GM21390 (cell line): ENCODE measurements around the gene PRKAR1B.
"Not testable (repeated sequence)": the region's sequence is repeated elsewhere in the genome, so short reads cannot be mapped to it uniquely, and the experiment has no call there.

Source experiments
- ATAC-seq: cut with Tn5 transposase; IDR thresholded peaks from one replicate; pipeline ENCODE4 v1.9.1; 2021; ENCODE audit not compliant: unreplicated experiment

Gene PRKAR1B

DNA sequence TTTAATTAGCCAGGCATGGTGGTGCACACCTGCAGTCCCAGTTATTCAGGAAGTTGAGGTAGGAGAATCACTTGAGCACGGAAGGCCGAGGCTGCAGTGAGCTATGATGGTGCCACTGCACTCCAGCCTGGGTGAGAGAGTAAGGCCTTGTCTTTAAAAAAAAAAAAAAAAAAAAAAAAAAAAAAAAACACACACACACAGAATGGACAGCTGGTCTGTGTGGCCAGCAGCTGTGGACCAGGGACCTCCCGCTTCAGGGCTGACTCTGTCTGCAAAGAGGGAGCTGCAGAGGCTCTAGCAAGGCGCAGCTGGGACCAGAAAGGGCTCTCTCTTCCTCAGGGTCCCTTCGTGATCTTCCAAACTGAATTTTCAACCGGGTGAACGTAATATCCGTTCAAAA, 54.2 kb downstream of the PRKAR1B start:
- no peak for ATAC-seq

DNA sequence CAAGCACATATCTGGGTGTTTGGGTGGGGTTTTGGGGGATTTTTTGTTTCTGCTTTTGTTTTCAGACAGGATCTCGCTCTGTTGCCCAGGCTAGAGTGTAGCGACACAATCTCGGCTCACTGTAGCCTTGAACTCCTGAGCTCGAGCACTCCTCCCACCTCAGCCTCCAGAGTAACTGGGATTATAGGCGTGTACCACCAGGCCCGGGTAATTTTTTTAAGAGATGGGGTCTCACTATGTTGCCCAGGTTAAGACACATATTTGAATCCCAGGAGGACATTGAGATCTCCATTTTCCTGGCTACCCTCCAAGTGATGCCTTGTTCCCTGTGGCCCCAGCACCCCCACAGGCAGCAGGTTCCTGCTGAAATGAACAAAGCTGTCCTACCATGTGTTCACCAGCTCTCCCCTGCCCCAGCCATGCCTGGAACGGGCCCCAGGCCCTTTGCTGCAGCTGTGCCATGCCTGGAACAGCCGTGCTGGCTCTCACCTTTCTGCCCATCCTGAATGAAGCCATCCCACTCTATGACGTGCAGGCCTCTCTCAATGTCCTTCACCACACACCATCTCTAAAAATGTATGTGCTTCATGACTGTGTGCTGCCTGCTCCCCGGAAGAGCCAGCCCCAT, 55.6 kb downstream of the PRKAR1B start:
- no peak for ATAC-seq

DNA sequence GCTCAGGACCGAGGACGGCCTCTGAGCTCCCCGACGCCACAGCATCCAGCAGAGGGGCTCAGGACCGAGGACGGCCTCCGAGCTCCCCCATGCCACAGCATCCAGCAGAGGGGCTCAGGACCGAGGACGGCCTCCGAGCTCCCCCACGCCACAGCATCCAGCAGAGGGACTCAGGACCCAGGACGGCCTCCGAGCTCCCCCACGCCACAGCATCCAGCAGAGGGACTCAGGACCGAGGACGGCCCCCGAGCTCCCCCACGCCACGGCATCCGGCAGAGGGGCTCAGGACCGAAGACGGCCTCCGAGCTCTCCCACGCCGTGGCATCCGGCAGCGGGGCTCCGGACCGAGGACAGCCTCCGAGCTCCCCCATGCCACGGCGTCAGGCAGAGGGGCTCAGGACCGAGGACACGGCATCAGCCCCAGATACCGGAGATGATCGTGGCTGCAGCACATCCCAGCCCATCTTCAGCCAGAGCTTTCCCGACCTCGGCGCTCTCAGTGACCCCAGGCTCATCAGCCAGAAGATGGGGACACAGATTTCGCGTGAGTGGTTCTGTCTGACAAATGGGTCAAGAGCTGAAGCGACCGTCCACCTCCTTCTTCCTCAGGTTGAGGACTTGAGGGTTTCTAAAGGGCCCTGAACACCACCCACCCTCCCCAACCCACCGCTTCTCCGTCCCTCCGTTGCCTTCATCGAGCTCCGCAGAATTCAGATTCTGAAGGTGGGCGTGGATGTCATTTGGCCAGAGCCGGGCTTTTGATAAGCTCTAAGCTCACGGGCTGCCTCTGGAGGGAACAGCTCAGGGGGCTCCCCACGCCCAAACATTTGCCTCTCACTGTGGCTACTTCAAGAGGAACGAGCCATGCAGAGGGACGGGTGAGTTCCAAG, 56.3 kb downstream of the PRKAR1B start:
- no peak for ATAC-seq

DNA sequence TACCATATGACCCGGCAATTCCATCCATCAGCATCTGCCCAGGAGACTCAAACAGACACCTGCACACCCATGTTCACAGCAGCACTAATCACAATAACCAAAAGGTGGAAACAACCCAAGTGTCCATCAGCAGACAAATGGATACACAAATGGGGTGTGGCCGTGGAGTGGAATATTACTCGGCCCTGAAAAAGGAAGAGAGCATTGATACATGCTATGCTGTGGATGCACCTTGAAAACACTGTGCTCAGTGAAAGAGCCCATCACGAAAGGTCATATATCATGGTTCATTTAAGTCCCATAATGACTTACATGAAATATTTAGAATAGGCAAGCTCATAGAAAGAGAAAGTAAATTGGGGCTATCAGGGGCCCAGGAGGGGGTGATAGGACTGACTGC, 58.1 kb downstream of the PRKAR1B start:
- no peak for ATAC-seq

GRCh38 chr7:668139-668931, 58.7 kb downstream of the PRKAR1B start:
- no peak for ATAC-seq

- no peak for ATAC-seq
Observed at GRCh38 chr7:666454-667292, 60.4 kb downstream of the PRKAR1B start.

DNA sequence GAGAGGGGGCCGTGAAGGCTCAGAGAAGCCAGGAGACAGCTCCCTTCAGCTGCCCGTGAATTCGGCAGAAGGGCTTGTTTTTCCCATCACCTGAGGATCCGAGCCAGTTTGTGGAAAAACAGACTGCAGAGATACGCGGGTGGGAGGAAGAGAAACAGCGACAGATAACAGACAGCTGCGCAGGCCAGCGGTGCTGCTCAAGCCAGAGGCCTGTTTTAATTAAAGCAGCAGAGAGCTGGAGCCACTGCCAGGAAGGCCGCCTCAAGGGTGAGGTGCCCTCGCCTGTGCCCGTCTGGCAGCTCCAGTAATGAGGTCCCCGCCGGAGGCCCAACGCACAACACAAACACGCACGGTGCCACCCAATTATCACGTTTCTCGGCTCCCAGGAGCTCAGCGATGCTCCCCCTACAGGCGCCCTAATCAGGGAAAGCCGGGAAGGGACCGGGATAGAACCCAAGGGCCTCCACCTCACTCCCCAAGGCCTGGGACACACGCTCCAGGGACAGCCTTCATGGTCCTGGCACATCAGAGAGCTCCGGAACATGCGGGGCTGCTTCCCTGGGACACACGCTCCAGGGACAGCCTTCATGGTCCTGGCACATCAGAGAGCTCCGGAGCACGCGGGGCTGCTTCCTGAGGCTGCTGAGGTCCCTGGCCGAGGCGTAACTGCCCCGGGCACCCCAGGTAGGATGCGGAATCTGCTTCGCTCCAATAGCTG, 61.2 kb downstream of the PRKAR1B start:
- ATAC-seq, result no peak

- ATAC-seq, result no peak
Observed at GRCh38 chr7:664997-665735, 61.9 kb downstream of the PRKAR1B start.

GRCh38 chr7:664402-664775, 62.7 kb downstream of the PRKAR1B start:
- no peak for ATAC-seq

DNA sequence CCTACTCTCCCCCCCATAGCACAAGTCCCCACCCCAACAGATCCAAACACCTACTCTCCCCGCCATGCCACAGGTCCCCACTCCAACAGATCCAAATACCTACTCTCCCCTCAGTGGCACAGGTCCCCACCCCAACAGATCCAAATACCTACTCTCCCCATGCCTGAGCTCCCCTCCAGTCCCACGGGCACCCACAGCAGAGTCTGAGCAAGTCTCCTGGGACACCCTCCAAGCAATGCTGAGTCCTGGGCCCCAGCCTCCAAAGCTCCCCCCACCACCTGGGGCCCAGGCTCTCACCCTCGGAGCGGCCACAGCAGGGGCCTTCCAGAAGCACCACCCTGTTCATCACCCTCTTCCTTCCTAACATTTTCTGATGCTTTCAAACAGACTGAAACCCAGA, 64.5 kb downstream of the PRKAR1B start:
- no peak for ATAC-seq

DNA sequence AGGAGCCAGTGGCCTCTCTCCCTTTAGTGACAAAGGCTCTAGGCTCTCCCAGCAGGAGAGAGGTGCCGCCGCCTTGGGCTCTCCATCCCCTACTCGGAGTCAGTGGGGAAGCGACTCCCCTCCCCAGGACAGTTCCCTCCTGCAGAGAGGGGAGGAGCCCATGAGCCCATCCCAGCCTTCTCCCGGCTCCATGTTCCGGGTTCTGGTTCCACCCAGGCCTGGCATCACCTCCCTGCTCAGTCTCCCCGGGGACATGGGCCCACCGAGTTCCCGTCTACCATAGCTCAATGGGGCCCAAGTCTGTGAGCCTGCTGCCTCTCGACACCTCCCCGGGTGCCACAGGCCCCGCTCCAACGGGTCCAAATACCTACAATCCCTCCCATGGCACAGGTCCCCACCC, 67.1 kb downstream of the PRKAR1B start:
- no peak for ATAC-seq

DNA sequence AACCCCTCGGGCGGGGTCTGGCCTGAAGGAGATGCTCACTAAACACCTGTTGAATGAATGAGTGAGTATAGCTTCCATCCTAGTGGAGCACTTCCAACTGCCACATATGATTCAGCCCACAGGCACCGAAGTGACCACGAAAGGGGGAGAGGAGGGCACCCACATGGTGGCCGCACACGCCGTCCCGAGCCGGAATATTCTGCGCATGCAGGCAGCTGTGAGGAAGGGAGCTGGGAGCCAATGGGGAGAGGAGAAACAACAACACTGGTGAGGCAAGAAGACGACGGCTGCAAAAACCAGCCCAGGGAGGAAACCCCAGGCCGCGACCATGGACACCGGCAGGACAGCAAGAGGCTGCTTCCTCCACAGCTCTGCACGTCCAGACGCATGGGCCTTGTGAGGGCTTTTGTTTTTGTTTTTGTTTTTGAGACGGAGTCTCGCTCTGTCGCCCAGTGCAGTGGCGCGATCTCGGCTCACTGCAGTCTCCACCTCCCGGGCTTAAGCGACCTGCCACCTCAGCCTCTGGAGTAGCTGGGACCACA, 67.7 kb downstream of the PRKAR1B start:
- no peak for ATAC-seq

DNA sequence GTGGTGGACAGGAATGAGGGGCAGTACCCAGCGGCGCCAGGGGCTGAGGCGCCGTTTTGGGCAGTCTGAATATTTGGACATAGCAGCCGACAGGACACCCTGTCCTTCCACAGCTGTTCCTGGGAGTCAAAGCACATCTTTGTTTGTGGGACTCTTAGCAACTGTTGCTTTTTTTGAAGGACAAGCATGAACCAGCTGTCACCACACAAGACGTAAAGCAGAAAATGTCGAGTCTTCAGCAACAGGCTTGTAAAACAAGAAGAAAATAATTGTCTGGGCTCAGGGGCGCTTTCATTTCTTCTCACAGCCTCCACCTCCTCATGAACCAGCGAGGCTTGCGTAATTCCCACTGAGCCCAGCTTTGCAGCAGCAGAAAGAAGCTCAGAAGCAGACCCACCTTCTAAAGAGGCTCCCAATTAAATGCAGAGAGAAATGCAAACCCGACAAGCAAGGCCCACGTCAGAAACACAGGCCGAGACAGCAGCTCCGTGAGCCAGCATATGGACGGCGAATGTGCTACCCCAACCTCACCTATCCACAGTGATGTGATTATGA, 69.4 kb downstream of the PRKAR1B start:
- ATAC-seq, result no peak

- not testable (repeated sequence) for ATAC-seq
Observed at GRCh38 chr7:657010-657409, 70.1 kb downstream of the PRKAR1B start.

DNA sequence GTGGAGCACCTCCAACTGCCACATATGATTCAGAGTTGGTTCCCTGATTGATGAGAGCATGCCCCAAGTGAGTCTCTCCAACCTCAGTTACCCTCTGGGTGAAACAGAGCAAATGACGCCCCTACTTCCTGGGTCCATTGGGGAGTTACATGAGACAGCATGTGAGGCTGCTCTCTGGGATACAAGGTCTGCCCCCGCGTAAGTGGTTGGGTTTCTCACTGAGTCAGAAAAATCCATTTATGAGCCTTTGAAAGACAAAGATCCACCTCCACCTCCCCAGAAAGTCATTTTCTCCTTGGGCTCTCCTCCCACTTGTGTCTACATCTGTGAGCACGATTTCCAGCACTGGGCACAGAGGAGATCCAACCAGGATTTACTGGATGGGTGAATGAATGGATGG, 71.3 kb downstream of the PRKAR1B start:
- ATAC-seq, result no peak

DNA sequence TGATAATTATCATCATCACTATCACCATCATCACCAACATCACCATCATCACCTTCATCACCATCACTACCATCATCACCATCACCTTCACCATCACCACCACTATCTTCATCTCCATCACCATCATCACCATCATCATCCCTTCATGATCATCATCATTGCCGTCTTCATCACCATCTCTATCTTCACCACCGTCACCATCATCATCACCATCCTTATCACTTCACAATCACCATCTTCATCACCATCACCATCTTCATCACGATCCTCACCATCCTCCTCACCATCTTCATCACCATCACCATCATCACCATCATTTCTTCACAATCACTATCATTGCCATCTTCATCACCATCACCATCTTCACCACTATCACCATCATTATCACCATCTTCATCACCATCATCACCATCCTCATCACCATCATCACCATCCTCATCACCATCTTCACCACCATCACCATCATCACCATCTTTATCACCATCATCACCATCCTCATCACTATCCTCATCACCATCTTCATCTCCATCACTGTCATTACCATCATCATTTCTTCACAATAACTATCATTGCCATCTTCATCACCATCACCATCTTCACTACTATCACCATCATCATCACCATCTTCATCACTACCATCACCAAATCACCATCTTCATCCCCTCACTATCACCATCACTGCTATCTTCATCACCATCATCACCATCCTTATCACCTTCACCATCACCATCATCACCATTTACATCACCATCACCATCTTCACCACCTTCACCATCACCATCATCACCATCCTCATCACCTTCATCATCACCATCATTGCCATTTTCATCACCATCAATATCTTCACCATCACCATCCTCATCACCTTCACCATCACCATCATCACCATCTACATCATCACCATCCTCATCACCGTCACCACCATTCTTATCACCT, 73.0 kb downstream of the PRKAR1B start:
- ATAC-seq, result no peak

DNA sequence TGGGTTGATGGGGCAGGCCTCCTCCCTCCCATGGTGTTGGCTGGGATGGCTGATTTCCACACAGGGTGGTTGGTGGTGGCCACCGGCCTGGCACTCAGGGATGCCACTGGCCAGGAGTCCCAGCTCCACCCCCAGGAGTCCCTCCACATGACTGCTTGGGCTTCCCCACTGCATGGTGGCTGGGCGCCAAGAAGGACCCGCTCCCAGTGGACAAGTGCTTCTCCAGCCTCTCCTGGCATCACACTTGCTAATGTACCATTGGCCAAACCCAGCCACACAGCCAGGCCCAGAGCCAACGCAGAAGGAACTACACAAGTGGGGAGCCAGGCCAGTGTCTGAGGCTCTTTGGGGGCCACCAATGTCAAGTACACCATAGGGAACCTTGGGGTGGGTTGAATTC, 74.2 kb downstream of the PRKAR1B start:
- no peak for ATAC-seq

- ATAC-seq, result not testable (repeated sequence)
Observed at GRCh38 chr7:652167-652566, 74.9 kb downstream of the PRKAR1B start.
